NB4 (cell line): Measurements from ENCODE around the gene ATP9B.

Experiments
- TF ChIP-seq, protein P1 (sequence below): IDR thresholded peaks from one replicate; pipeline ENCODE4 v1.5.1; 2012; ENCODE audit warnings: low read depth, low read length
- TF ChIP-seq, protein P2 (sequence below): IDR thresholded peaks from 2 replicates; pipeline ENCODE4 v1.6.1; 2011; ENCODE audit warnings: low read depth, low read length

DNA sequence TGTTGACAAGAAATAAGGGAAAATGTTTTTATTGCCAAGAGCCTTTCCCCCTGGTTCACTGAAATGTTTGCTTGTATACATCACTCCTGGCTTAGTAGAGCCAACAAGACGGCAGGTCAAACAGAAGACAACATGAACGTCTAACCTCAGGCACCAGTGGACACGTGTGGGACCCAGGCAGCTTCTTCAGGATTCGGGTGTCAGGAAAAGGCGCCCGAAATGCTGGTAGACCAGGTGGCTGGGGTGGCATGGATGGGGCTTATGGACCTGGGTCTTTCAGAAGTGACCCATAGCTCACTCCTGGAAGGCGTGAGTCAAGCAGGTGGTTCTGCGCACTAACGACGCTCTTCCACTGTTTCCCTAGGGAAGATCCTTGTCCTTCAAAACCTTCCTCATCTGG lies 303.3 kb downstream of the ATP9B start:
- TF ChIP-seq, protein P1, sequence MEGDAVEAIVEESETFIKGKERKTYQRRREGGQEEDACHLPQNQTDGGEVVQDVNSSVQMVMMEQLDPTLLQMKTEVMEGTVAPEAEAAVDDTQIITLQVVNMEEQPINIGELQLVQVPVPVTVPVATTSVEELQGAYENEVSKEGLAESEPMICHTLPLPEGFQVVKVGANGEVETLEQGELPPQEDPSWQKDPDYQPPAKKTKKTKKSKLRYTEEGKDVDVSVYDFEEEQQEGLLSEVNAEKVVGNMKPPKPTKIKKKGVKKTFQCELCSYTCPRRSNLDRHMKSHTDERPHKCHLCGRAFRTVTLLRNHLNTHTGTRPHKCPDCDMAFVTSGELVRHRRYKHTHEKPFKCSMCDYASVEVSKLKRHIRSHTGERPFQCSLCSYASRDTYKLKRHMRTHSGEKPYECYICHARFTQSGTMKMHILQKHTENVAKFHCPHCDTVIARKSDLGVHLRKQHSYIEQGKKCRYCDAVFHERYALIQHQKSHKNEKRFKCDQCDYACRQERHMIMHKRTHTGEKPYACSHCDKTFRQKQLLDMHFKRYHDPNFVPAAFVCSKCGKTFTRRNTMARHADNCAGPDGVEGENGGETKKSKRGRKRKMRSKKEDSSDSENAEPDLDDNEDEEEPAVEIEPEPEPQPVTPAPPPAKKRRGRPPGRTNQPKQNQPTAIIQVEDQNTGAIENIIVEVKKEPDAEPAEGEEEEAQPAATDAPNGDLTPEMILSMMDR, result no peak
- TF ChIP-seq, protein P2, sequence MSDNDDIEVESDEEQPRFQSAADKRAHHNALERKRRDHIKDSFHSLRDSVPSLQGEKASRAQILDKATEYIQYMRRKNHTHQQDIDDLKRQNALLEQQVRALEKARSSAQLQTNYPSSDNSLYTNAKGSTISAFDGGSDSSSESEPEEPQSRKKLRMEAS, result no peak
